ENCODE results near the gene SPARCL1. TPM values are rescaled to one million over a fixed set of nuclear protein-coding genes. Genes with fewer than 3 reads are reported as not detected.

Gene SPARCL1
- total and polyA plus RNA-seq, 2 experiments from 2014 or later: not detected

DNA sequence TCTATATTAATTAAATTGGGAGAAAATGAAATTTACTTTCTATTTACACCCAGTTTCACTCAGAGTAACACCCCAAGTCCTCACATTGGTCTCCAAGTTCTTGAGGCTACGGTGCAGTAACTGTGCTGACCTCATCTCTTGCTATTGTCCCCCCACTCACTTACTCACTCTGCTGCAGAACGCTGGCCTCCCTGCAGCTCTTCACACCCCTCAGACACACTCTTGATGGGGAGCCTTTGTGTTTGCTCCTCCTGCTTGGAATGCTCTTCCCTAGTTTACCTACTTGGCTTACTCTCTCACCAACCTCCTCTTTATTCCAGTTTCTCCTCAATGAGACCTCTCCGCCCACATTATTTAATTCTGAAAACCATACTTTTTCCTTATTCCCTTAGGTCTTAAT is 22.2 kb upstream of the SPARCL1 start:
- H3K4me3 ChIP-seq: no peak overlapping the region
- no peak for DNase-seq
- in situ Hi-C loops (cut with MboI): loop anchor here (10.0 kb wide), 1 partner anchor 293 kb away; no protein-coding TSS in a partner anchor

GRCh38 chr4:87547016-87547708 is 18.0 kb upstream of the SPARCL1 start:
- Histone ChIP-seq H3K79me2 (ENCODE audit: insufficient read depth) (no peaks in the 10 kb centered on the region), H3K36me3 (ENCODE audit: low read depth) (no peaks in the 10 kb centered on the region), H3K9ac (no peak overlapping the region), H3K27ac (no peak overlapping the region), H3K4me3 (no peak overlapping the region), H3K4me2 (ENCODE audit: unreplicated experiment) (no peak overlapping the region), H3K9me2 (ENCODE audit: insufficient read depth) (no peaks in the 10 kb centered on the region), H3K4me1 (ENCODE audit: insufficient read depth) (no peaks in the 10 kb centered on the region), H4K20me1 (ENCODE audit: insufficient read depth) (no peaks in the 10 kb centered on the region), H3K27me3 (replicated peaks; ENCODE audit: insufficient read depth) (peaks cover 9% of the 10 kb centered on the region), H3K9me3 (ENCODE audit: low read depth) (no peaks in the 10 kb centered on the region), H3F3A (ENCODE audit: insufficient read depth) (no peaks in the 10 kb centered on the region), H2AFZ (no peak overlapping the region)
- 63 to 64% methylated on average over 5 of the region's 5 CpGs for WGBS, 2 experiments (ENCODE audit: low coverage in 1 of 2, low lambda C conversion rate in 2 of 2, missing lambda C conversion rate in 2 of 2)
- TF ChIP-seq EZH2 (IDR thresholded peaks at IDR 0.05; ENCODE audit: insufficient read depth, poor library complexity, severe bottlenecking): no peak
- TF ChIP-seq EZH2phosphoT487 (IDR thresholded peaks at IDR 0.05; ENCODE audit: insufficient read depth, low read depth): no peak
- in situ Hi-C loops (cut with MboI): no loop called here
- no peak for DNase-seq

More for the DNA sequence above, 22.2 kb upstream of the SPARCL1 start:
- H3K36me3 ChIP-seq (ENCODE audit: low read depth): no peaks in the 10 kb centered on the region
- H3K27me3 ChIP-seq (replicated peaks; ENCODE audit: insufficient read depth): peaks cover 7% of the 10 kb centered on the region
- no peaks in the 10 kb centered on the region for H4K20me1 ChIP-seq (ENCODE audit: insufficient read depth)
- TF ChIP-seq EZH2 (IDR thresholded peaks at IDR 0.05; ENCODE audit: insufficient read depth, poor library complexity, severe bottlenecking): no peak
- no peak for TF ChIP-seq EZH2phosphoT487 (IDR thresholded peaks at IDR 0.05; ENCODE audit: insufficient read depth, low read depth)
- H3K9me3 ChIP-seq (ENCODE audit: low read depth): no peaks in the 10 kb centered on the region
- 71 to 75% methylated on average over 3 of the region's 3 CpGs for WGBS, 2 experiments (ENCODE audit: low coverage in 1 of 2, low lambda C conversion rate in 2 of 2, missing lambda C conversion rate in 2 of 2)
- H3K79me2 ChIP-seq (ENCODE audit: insufficient read depth): no peaks in the 10 kb centered on the region
- H3K9me2 ChIP-seq (ENCODE audit: insufficient read depth): no peaks in the 10 kb centered on the region
- no peak overlapping the region for H3K27ac ChIP-seq
- H3K4me1 ChIP-seq (ENCODE audit: insufficient read depth): peaks cover 7% of the 10 kb centered on the region
- no peak overlapping the region for H3K9ac ChIP-seq
- H2AFZ ChIP-seq: no peak overlapping the region
- no peak overlapping the region for H3K4me2 ChIP-seq (ENCODE audit: unreplicated experiment)
- peaks cover 9% of the 10 kb centered on the region for H3F3A ChIP-seq (ENCODE audit: insufficient read depth)

- in situ Hi-C loops (cut with MboI): no loop called here
- Histone ChIP-seq H3K4me3 (no peak overlapping the region), H3K36me3 (ENCODE audit: low read depth) (no peaks in the 10 kb centered on the region), H3K4me2 (ENCODE audit: unreplicated experiment) (no peak overlapping the region), H3K4me1 (ENCODE audit: insufficient read depth) (no peaks in the 10 kb centered on the region), H3K79me2 (ENCODE audit: insufficient read depth) (no peaks in the 10 kb centered on the region), H3K9ac (no peak overlapping the region), H3K27ac (no peak overlapping the region), H3K9me2 (ENCODE audit: insufficient read depth) (no peaks in the 10 kb centered on the region), H3K27me3 (replicated peaks; ENCODE audit: insufficient read depth) (peaks cover 7% of the 10 kb centered on the region; the same call in 1 of the 2 replicates), H4K20me1 (ENCODE audit: insufficient read depth) (no peaks in the 10 kb centered on the region), H3F3A (ENCODE audit: insufficient read depth) (no peaks in the 10 kb centered on the region), H2AFZ (no peak overlapping the region), H3K9me3 (ENCODE audit: low read depth) (no peaks in the 10 kb centered on the region)
- no peak for TF ChIP-seq EZH2phosphoT487 (IDR thresholded peaks at IDR 0.05; ENCODE audit: insufficient read depth, low read depth)
- no peak for TF ChIP-seq EZH2 (IDR thresholded peaks at IDR 0.05; ENCODE audit: insufficient read depth, poor library complexity, severe bottlenecking)
- no peak for DNase-seq
- 66 to 82% methylated on average over 3 of the region's 3 CpGs for WGBS, 2 experiments (ENCODE audit: low coverage in 1 of 2, low lambda C conversion rate in 2 of 2, missing lambda C conversion rate in 2 of 2)
These were observed 15.9 kb upstream of the SPARCL1 start for GRCh38 chr4:87545052-87545451.

DNA sequence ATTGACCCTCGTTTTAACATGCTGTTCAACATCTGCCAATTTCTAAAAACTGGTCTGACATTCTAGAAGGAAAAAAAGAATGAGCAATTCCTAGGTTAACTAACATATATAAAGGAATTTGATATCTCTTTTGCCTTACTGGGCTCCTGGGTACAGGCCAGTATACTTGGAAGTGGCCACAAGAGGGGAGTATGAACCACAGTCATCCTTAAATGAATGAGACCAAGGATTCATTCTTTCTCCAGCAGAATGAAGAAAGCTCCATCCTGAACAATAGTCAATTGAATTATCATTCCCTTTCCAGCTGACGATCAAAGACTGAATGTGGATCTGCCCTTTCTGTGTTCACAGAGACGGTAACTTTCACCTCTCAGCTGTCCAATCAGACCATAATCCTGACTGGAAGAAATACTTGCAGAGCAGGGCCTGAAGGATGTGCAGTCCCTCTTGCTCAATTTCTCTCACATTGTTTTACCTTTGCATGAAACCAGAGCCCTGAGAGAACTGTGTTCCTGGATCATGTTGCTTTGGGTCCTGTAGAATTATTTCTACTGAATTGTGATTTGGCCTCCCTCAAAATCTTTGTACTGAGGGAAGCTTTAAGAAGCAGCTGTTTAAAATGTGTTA is 14.8 kb upstream of the SPARCL1 start:
- Histone ChIP-seq H4K20me1 (ENCODE audit: insufficient read depth) (no peaks in the 10 kb centered on the region), H3K4me2 (ENCODE audit: unreplicated experiment) (no peak overlapping the region), H3K9ac (no peak overlapping the region), H3K9me3 (ENCODE audit: low read depth) (no peaks in the 10 kb centered on the region), H3K79me2 (ENCODE audit: insufficient read depth) (no peaks in the 10 kb centered on the region), H3K9me2 (ENCODE audit: insufficient read depth) (no peaks in the 10 kb centered on the region), H2AFZ (no peak overlapping the region), H3K27me3 (replicated peaks; ENCODE audit: insufficient read depth) (peaks cover 7% of the 10 kb centered on the region; the same call in 1 of the 2 replicates), H3K36me3 (ENCODE audit: low read depth) (no peaks in the 10 kb centered on the region), H3K4me1 (ENCODE audit: insufficient read depth) (no peaks in the 10 kb centered on the region), H3K27ac (no peak overlapping the region), H3K4me3 (no peak overlapping the region), H3F3A (ENCODE audit: insufficient read depth) (no peaks in the 10 kb centered on the region)
- 18 to 21% methylated on average over 3 of the region's 3 CpGs for WGBS, 2 experiments (ENCODE audit: low coverage in 1 of 2, low lambda C conversion rate in 2 of 2, missing lambda C conversion rate in 2 of 2)
- peak; percentile 76 for DNase-seq
- TF ChIP-seq EZH2 (IDR thresholded peaks at IDR 0.05; ENCODE audit: insufficient read depth, poor library complexity, severe bottlenecking): no peak
- TF ChIP-seq EZH2phosphoT487 (IDR thresholded peaks at IDR 0.05; ENCODE audit: insufficient read depth, low read depth): no peak
- in situ Hi-C loops (cut with MboI): no loop called here
